Esophagus (tissue), 2 donors: ENCODE measurements around the gene FAM228B. TPM values are rescaled to one million over a fixed set of nuclear protein-coding genes. Genes with fewer than 3 reads are reported as not detected.
A peak's percentile ranks its signal among the peaks of the same experiment; 100 is the strongest.

ENCODE experiments used
- H3K27ac ChIP-seq, 2 donors: one replicate each; pipeline ENCODE4 v1.5.1; 2013; ENCODE audit warnings: low read depth in 2 of 2, mild to moderate bottlenecking in 2 of 2, inconsistent platforms in 1 of 2, low read length in 1 of 2, moderate library complexity in 1 of 2
- H3K27me3 ChIP-seq, 2 donors: one replicate each; pipeline ENCODE4 v1.6.1; 2013; ENCODE audit warnings: low read length in 2 of 2, control low read depth in 1 of 2, mild to moderate bottlenecking in 1 of 2; ENCODE audit not compliant: insufficient read depth in 2 of 2, control insufficient read depth in 1 of 2
- H3K36me3 ChIP-seq, 2 donors: one replicate each; pipeline ENCODE4 v1.6.1; 2013; ENCODE audit warnings: low read length in 1 of 2; ENCODE audit not compliant: control insufficient read depth in 2 of 2, insufficient read depth in 2 of 2
- H3K4me1 ChIP-seq, 2 donors: one replicate each; pipeline ENCODE4 v1.6.1; 2013; ENCODE audit warnings: low read length in 1 of 2; ENCODE audit not compliant: control insufficient read depth in 2 of 2, insufficient read depth in 2 of 2
- H3K4me3 ChIP-seq, 2 donors: one replicate each; pipeline ENCODE4 v1.5.1; 2013; ENCODE audit warnings: low read length in 2 of 2, mild to moderate bottlenecking in 2 of 2, low read depth in 1 of 2, moderate library complexity in 1 of 2
- H3K9me3 ChIP-seq, 2 donors: one replicate each; pipeline ENCODE4 v1.6.1; 2013; ENCODE audit warnings: mild to moderate bottlenecking in 2 of 2, low read depth in 1 of 2, low read length in 1 of 2, moderate library complexity in 1 of 2; ENCODE audit not compliant: control insufficient read depth in 2 of 2, insufficient read depth in 1 of 2
- WGBS, 2 donors: extraction: QIAGEN DNeasy Blood & Tissue Kit; methylation state at CpG; one replicate each; pipeline ENCODE4 v1.1.7; 2013; 5-methylcytosine and 5-hydroxymethylcytosine counted together
- polyA plus RNA-seq, 2 donors: library from polyadenylated mRNA; stranded (reverse); fragments of 200-250 nt; gene quantifications; one replicate each; pipeline ENCODE4 v1.2.3, GENCODE V29; 2013
- donor health status: healthy with polysubstance abuse.
- donor health status: Bipolar disorder and iron deficiency.

The FAM228B gene
- 1 to 10 TPM; 4.8 to 9.0 TPM for polyA plus RNA-seq

- H3K36me3 ChIP-seq: no peaks in the 10 kb centered on the region
- H3K4me1 ChIP-seq: peaks cover 0 to 3% of the 10 kb centered on the region in 2 donors
- peak within 1 kb of the TSS; percentile 74 to 88 for H3K4me3 ChIP-seq
- 0% methylated on average over 96 to 103 of the region's 103 CpGs for WGBS, 2 donors
- peak within 1 kb of the TSS; percentile 85 to 95 for H3K27ac ChIP-seq
- H3K27me3 ChIP-seq: no peaks in the 10 kb centered on the region
- H3K9me3 ChIP-seq: no peaks in the 10 kb centered on the region
Observed at GRCh38 chr2:24123195-24123921, at the start of gene FAM228B, which contains the start of gene PFN4. TSS of gene FAM228B (plus strand) at chr2:24123469. CDS start at chr2:24124362, 893 bp downstream. TSS of gene PFN4 (minus strand) at chr2:24123334. CDS start at chr2:24122535, 799 bp downstream.

- peaks cover 0 to 3% of the 10 kb centered on the region in 2 donors for H3K36me3 ChIP-seq
- H3K27me3 ChIP-seq: no peaks in the 10 kb centered on the region
- H3K27ac ChIP-seq: no peak overlapping the region
- WGBS, 2 donors: 82 to 86% methylated on average over 6 of the region's 6 CpGs
- H3K4me1 ChIP-seq: peaks cover 0 to 7% of the 10 kb centered on the region in 2 donors
- H3K9me3 ChIP-seq: no peaks in the 10 kb centered on the region
- H3K4me3 ChIP-seq: no peak overlapping the region
Observed at GRCh38 chr2:24073816-24074215, 49.5 kb upstream of the FAM228B start.

DNA sequence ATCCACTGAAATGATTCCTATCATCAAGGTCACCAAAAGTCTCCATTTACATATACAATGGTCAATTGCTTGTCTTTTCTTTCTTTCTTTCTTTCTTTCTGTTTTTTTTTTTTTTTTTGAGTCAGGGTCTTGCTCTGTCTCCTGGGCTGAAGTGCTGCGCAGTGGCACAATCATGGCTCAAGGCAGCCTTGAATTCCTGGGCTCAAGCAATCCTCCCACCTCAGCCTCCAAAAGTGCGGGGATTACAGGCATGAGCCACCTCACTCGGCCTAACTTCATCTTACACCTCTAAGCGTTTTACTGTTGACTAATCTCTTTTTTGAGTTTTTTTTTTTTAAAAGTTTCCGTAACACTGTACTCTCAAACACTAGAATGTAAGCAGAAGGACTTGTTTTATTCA lies 48.0 kb upstream of the FAM228B start:
- Histone ChIP-seq H3K4me1 (peaks cover 0 to 7% of the 10 kb centered on the region in 2 donors), H3K4me3 (peak overlapping the region; percentile 13 to 89), H3K9me3 (no peaks in the 10 kb centered on the region), H3K36me3 (peaks cover 0 to 3% of the 10 kb centered on the region in 2 donors), H3K27me3 (no peaks in the 10 kb centered on the region), H3K27ac (no peak overlapping the region)
- WGBS, 2 donors: 50 to 52% methylated on average over 5 of the region's 5 CpGs

- Histone ChIP-seq H3K27me3 (no peaks in the 10 kb centered on the region), H3K4me3 (peak within 1 kb of the TSS; percentile 85 to 89), H3K4me1 (peaks cover 0 to 7% of the 10 kb centered on the region in 2 donors), H3K36me3 (peaks cover 0 to 3% of the 10 kb centered on the region in 2 donors), H3K9me3 (no peaks in the 10 kb centered on the region), H3K27ac (peak within 1 kb of the TSS; percentile 99)
- WGBS, 2 donors: 1% methylated on average over 64 of the region's 64 CpGs
Observed at GRCh38 chr2:24075915-24076848, 47.1 kb upstream of the FAM228B start, which contains the start of gene SF3B6. TSS of gene SF3B6 (minus strand) at chr2:24076326. CDS start at chr2:24076229, 97 bp downstream.

DNA sequence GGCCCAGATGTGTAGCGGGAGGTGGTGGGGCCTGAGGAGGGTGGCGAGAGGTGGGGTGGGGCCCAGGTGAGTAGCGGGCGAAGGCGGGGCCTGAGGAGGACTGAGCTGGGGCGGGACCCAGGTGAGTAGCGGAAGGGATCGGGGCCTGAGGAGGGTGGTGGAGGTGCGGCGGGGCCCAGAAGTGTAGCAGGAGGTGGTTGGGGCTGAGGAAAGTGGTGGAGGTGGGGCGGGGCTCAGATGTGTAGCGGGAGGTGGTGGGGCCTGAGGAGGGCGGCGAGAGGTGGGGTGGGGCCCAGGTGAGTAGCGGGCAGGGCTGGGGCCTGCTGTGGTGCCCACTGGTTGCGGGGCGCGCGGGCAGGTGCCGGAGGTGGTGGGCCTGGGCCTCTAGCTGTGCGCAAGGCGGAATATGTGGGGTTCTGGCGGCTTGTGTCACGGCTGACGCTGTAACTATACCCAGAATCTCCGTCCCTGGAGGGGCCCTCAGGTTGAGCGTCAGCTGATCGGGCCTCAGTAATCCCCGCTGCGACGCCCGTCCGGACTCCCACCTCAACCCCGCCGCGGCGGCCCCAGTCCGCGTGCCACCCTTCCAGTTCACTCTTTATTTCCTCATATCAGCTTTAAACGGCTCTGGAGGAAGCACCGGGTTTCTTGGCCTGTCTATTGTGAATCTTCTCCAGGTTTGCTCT lies 46.3 kb upstream of the FAM228B start:
- Histone ChIP-seq H3K27ac (peak overlapping the region; percentile 99), H3K4me1 (peaks cover 0 to 7% of the 10 kb centered on the region in 2 donors), H3K27me3 (no peaks in the 10 kb centered on the region), H3K36me3 (peaks cover 0 to 6% of the 10 kb centered on the region in 2 donors), H3K4me3 (peak overlapping the region; percentile 85 to 89), H3K9me3 (no peaks in the 10 kb centered on the region)
- WGBS, 2 donors: 1% methylated on average over 28 to 41 of the region's 41 CpGs

DNA sequence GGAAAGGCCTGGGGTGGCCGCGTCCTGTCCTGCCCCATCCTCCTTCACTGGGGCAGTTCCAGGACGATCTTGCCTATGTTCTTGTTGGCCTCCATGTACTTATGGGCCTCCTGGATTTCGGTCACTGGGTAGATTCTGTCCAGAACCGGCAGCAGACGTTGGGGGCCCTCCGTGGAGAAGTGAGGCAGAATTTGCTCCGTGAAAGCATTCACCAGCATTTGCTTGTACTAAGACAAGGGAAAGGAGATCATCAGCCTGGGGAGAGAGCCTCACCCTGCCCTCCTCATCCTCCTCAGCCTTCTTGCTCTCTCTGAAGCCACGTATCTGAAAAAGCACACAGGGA lies 45.8 kb upstream of the FAM228B start:
- peaks cover 0 to 7% of the 10 kb centered on the region in 2 donors for H3K36me3 ChIP-seq
- H3K4me1 ChIP-seq: peaks cover 0 to 7% of the 10 kb centered on the region in 2 donors
- peak overlapping the region; percentile 99 for H3K27ac ChIP-seq
- 5 to 7% methylated on average over 9 of the region's 9 CpGs for WGBS, 2 donors
- no peaks in the 10 kb centered on the region for H3K27me3 ChIP-seq
- H3K4me3 ChIP-seq: peak overlapping the region; percentile 85 to 89
- H3K9me3 ChIP-seq: no peaks in the 10 kb centered on the region

GRCh38 chr2:24077879-24078278 lies 45.4 kb upstream of the FAM228B start:
- 43 to 48% methylated on average over 2 of the region's 2 CpGs for WGBS, 2 donors
- H3K4me3 ChIP-seq: peak overlapping the region; percentile 85 to 89
- H3K27ac ChIP-seq: peak overlapping the region; percentile 99
- H3K27me3 ChIP-seq: no peaks in the 10 kb centered on the region
- peaks cover 0 to 9% of the 10 kb centered on the region in 2 donors for H3K4me1 ChIP-seq
- H3K9me3 ChIP-seq: no peaks in the 10 kb centered on the region
- H3K36me3 ChIP-seq: peaks cover 0 to 10% of the 10 kb centered on the region in 2 donors

DNA sequence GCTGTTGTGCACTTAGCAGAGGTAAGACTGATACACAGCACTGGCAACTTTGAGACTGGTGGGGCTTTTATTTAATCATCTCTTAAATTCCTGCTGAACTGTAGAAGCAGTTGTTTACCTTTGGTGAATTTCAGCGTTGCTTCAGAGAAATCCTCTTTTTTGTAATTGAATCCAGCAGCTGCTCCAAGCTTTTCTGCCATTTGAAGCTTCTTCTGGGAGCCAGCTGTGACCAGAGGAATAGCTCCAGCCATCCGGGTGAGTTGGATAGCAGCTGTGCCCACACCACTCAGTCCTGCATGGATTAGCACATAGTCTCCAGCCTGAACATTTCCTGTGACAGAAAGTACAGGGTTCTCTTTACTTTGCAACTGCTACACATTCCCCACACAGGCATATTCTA lies 42.6 kb upstream of the FAM228B start:
- WGBS, 2 donors: 55 to 65% methylated on average over 2 of the region's 2 CpGs
- Histone ChIP-seq H3K27ac (no peak overlapping the region), H3K9me3 (no peaks in the 10 kb centered on the region), H3K36me3 (peaks cover 0 to 11% of the 10 kb centered on the region in 2 donors), H3K27me3 (no peaks in the 10 kb centered on the region), H3K4me3 (no peak overlapping the region), H3K4me1 (peaks cover 0 to 9% of the 10 kb centered on the region in 2 donors)
